IPS DF 6.9 (cell line): Measurements from ENCODE around the gene AKT1S1.

Source experiments
- DNase-seq: peaks from one replicate; pipeline ENCODE4 v3.0.0-alpha.2; 2013; ENCODE audit warnings: low read depth, low spot score
- H3K27ac ChIP-seq: one replicate; pipeline ENCODE4 v1.5.1; 2013; ENCODE audit warnings: low read length, control low read depth
- H3K27me3 ChIP-seq: 2 replicates; pipeline ENCODE4 v1.6.1; 2013; ENCODE audit warnings: mild to moderate bottlenecking, low read length; ENCODE audit not compliant: control insufficient read depth, insufficient read depth
- H3K36me3 ChIP-seq: 2 replicates; pipeline ENCODE4 v1.6.1; 2013; ENCODE audit warnings: low read length; ENCODE audit not compliant: control insufficient read depth, insufficient read depth
- H3K4me1 ChIP-seq: 2 replicates; pipeline ENCODE4 v1.6.1; 2013; ENCODE audit warnings: low read length; ENCODE audit not compliant: control insufficient read depth, insufficient read depth
- H3K4me3 ChIP-seq: 2 replicates; pipeline ENCODE4 v1.5.1; 2013; ENCODE audit warnings: mild to moderate bottlenecking, low read length
- H3K9me3 ChIP-seq: 2 replicates; pipeline ENCODE4 v1.6.1; 2013; ENCODE audit warnings: low read length, inconsistent platforms; ENCODE audit not compliant: control insufficient read depth, insufficient read depth
- WGBS: extraction: QIAGEN DNeasy Blood & Tissue Kit; methylation state at CpG from one replicate; pipeline ENCODE4 v1.1.7; 2013; ENCODE audit warnings: mixed read lengths, missing lambda C conversion rate; ENCODE audit not compliant: insufficient read length, insufficient coverage; 5-methylcytosine and 5-hydroxymethylcytosine counted together

The AKT1S1 gene

GRCh38 chr19:49916839-49917733 lies 39.9 kb upstream of the AKT1S1 start:
- H3K4me1 ChIP-seq = peaks cover 2% of the 10 kb centered on the region; the same call in 1 of the 2 replicates
- H3K36me3 ChIP-seq = peaks cover 13% of the 10 kb centered on the region
- H3K27ac ChIP-seq = no peak overlapping the region
- DNase-seq = no peak
- no peaks in the 10 kb centered on the region for H3K9me3 ChIP-seq
- no CpG with 5 or more reads among the region's 21 CpGs for WGBS
- no peak overlapping the region for H3K4me3 ChIP-seq
- no peaks in the 10 kb centered on the region for H3K27me3 ChIP-seq

- H3K27ac ChIP-seq = no peak overlapping the region
- no peaks in the 10 kb centered on the region for H3K27me3 ChIP-seq
- no peak for DNase-seq
- no peaks in the 10 kb centered on the region for H3K9me3 ChIP-seq
- peaks cover 15% of the 10 kb centered on the region for H3K36me3 ChIP-seq
- H3K4me3 ChIP-seq = no peak overlapping the region
- no peaks in the 10 kb centered on the region for H3K4me1 ChIP-seq
- no CpG with 5 or more reads among the region's 6 CpGs for WGBS
These were observed 38.1 kb upstream of the AKT1S1 start for GRCh38 chr19:49915271-49915670.

- no peak for DNase-seq
- peaks cover 22% of the 10 kb centered on the region for H3K36me3 ChIP-seq
- no peak overlapping the region for H3K4me3 ChIP-seq
- H3K4me1 ChIP-seq = no peaks in the 10 kb centered on the region
- no peaks in the 10 kb centered on the region for H3K27me3 ChIP-seq
- H3K27ac ChIP-seq = no peak overlapping the region
- H3K9me3 ChIP-seq = no peaks in the 10 kb centered on the region
- WGBS = no CpG with 5 or more reads among the region's 10 CpGs
These were observed 36.6 kb upstream of the AKT1S1 start for GRCh38 chr19:49913720-49914119.

GRCh38 chr19:49912965-49913685 lies 36.0 kb upstream of the AKT1S1 start:
- peaks cover 22% of the 10 kb centered on the region for H3K36me3 ChIP-seq
- DNase-seq = no peak
- H3K9me3 ChIP-seq = no peaks in the 10 kb centered on the region
- H3K27ac ChIP-seq = no peak overlapping the region
- no peak overlapping the region for H3K4me3 ChIP-seq
- WGBS = no CpG with 5 or more reads among the region's 21 CpGs
- no peaks in the 10 kb centered on the region for H3K27me3 ChIP-seq
- H3K4me1 ChIP-seq = no peaks in the 10 kb centered on the region

- H3K27me3 ChIP-seq = no peaks in the 10 kb centered on the region
- no peaks in the 10 kb centered on the region for H3K9me3 ChIP-seq
- H3K36me3 ChIP-seq = peaks cover 27% of the 10 kb centered on the region
- DNase-seq = no peak
- H3K4me3 ChIP-seq = no peak overlapping the region
- H3K4me1 ChIP-seq = peaks cover 2% of the 10 kb centered on the region; the same call in 1 of the 2 replicates
- no CpG with 5 or more reads among the region's 9 CpGs for WGBS
- no peak overlapping the region for H3K27ac ChIP-seq
These were observed 34.4 kb upstream of the AKT1S1 start for GRCh38 chr19:49911381-49912145.

- Histone ChIP-seq H3K9me3 (no peaks in the 10 kb centered on the region), H3K4me1 (peaks cover 2% of the 10 kb centered on the region; the same call in 1 of the 2 replicates), H3K36me3 (peaks cover 19% of the 10 kb centered on the region), H3K4me3 (no peak overlapping the region), H3K27ac (no peak overlapping the region), H3K27me3 (no peaks in the 10 kb centered on the region)
- no CpG with 5 or more reads among the region's 5 CpGs for WGBS
- DNase-seq = no peak
These were observed 33.0 kb upstream of the AKT1S1 start for GRCh38 chr19:49910179-49910578.

GRCh38 chr19:49908480-49909420 lies 31.6 kb upstream of the AKT1S1 start:
- no CpG with 5 or more reads among the region's 37 CpGs for WGBS

GRCh38 chr19:49907745-49908446 lies 30.7 kb upstream of the AKT1S1 start:
- DNase-seq = no peak
- Histone ChIP-seq H3K4me3 (no peak overlapping the region), H3K36me3 (peaks cover 17% of the 10 kb centered on the region), H3K27me3 (no peaks in the 10 kb centered on the region), H3K9me3 (no peaks in the 10 kb centered on the region), H3K4me1 (peaks cover 2% of the 10 kb centered on the region; the same call in 1 of the 2 replicates), H3K27ac (no peak overlapping the region)
- WGBS = no CpG with 5 or more reads among the region's 23 CpGs

More at GRCh38 chr19:49908480-49909420, 31.6 kb upstream of the AKT1S1 start:
- H3K27ac ChIP-seq = no peak overlapping the region
- H3K9me3 ChIP-seq = no peaks in the 10 kb centered on the region
- peaks cover 2% of the 10 kb centered on the region; the same call in 1 of the 2 replicates for H3K4me1 ChIP-seq
- H3K36me3 ChIP-seq = peaks cover 17% of the 10 kb centered on the region
- H3K4me3 ChIP-seq = no peak overlapping the region
- DNase-seq = no peak
- H3K27me3 ChIP-seq = no peaks in the 10 kb centered on the region

- no CpG with 5 or more reads among the region's 16 CpGs for WGBS
- Histone ChIP-seq H3K27me3 (no peaks in the 10 kb centered on the region), H3K4me1 (peaks cover 2% of the 10 kb centered on the region; the same call in 1 of the 2 replicates), H3K36me3 (peaks cover 17% of the 10 kb centered on the region), H3K27ac (no peak overlapping the region), H3K4me3 (no peak overlapping the region), H3K9me3 (no peaks in the 10 kb centered on the region)
- DNase-seq = no peak
These were observed 29.9 kb upstream of the AKT1S1 start for GRCh38 chr19:49906879-49907564.
